Erythroblast (primary cell): ENCODE measurements around the gene HGS.

ENCODE experiments used
- GATA1 ChIP-seq: IDR thresholded peaks from 2 replicates; pipeline ENCODE4 v1.6.1; 2011; ENCODE audit warnings: low read depth, mild to moderate bottlenecking, control low read depth, low read length, moderate library complexity
- POLR2A ChIP-seq: IDR thresholded peaks from 2 replicates; pipeline ENCODE4 v1.6.1; 2011; ENCODE audit warnings: mild to moderate bottlenecking, low read length

DNA sequence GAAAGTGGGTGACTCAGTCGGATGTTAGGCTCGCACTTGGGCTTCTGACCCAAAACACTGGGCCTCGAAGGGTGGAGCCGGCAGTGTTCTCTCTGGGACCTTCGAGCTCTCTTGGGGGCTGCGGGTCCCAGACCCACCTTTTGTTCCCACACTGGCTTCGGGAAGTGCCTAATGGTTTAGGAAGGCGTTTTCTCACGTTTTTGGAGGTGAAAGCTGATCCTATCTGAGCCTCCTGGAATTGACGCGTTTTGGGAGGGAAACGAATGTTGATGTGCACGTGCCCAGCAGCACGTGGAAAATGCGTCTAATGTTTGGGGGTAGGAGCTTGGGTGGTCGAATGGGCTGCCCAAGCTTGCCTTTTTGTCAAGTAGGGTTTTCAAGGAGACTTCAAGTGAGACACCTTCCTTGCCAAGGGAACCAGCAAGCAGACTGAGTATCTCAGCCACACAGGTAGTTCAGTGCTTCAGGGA lies 666 bp downstream of the HGS start:
- TF ChIP-seq POLR2A (no peak), GATA1 (no peak)
